ENCODE data around the gene TUT4. TPM values are rescaled to one million over a fixed set of nuclear protein-coding genes. Genes with fewer than 3 reads are reported as not detected.

Gene TUT4
- total RNA-seq, 1 donor from 2014 or later, result 139 TPM

- no peak for TF ChIP-seq CTCF (IDR thresholded peaks at IDR 0.05; ENCODE audit: unreplicated experiment)
- Mint-ChIP-seq H3K36me3 (ENCODE audit: insufficient read depth) (peaks cover 31% of the 10 kb centered on the region), H3K27me3 (no peaks in the 10 kb centered on the region), H3K9me3 (ENCODE audit: low read depth) (peaks cover 13% of the 10 kb centered on the region), H3K4me1 (ENCODE audit: low read depth) (peaks cover 14% of the 10 kb centered on the region), H3K4me3 (ENCODE audit: low read depth) (no peak overlapping the region), H3K27ac (no peak overlapping the region)
- no peak for DNase-seq (ENCODE audit: low spot score, unreplicated experiment)
Observed at GRCh38 chr1:52546852-52547251, 6.0 kb downstream of the TUT4 start.

- H3K9me3 Mint-ChIP-seq (ENCODE audit: low read depth), result peaks cover 18% of the 10 kb centered on the region
- no peaks in the 10 kb centered on the region for H3K27me3 Mint-ChIP-seq
- no peak overlapping the region for H3K4me3 Mint-ChIP-seq (ENCODE audit: low read depth)
- no peak for DNase-seq (ENCODE audit: low spot score, unreplicated experiment)
- peaks cover 9% of the 10 kb centered on the region for H3K4me1 Mint-ChIP-seq (ENCODE audit: low read depth)
- peaks cover 37% of the 10 kb centered on the region for H3K36me3 Mint-ChIP-seq (ENCODE audit: insufficient read depth)
- no peak for TF ChIP-seq CTCF (IDR thresholded peaks at IDR 0.05; ENCODE audit: unreplicated experiment)
- H3K27ac Mint-ChIP-seq, result peak overlapping the region; percentile 29
Observed at GRCh38 chr1:52544665-52545525, 8.0 kb downstream of the TUT4 start.

GRCh38 chr1:52542085-52542688 is 10.7 kb downstream of the TUT4 start:
- Mint-ChIP-seq H3K27ac (no peak overlapping the region), H3K9me3 (ENCODE audit: low read depth) (peaks cover 18% of the 10 kb centered on the region), H3K27me3 (no peaks in the 10 kb centered on the region), H3K4me1 (ENCODE audit: low read depth) (peaks cover 2% of the 10 kb centered on the region), H3K36me3 (ENCODE audit: insufficient read depth) (peaks cover 48% of the 10 kb centered on the region), H3K4me3 (ENCODE audit: low read depth) (no peak overlapping the region)
- DNase-seq (ENCODE audit: low spot score, unreplicated experiment), result no peak
- TF ChIP-seq CTCF (IDR thresholded peaks at IDR 0.05; ENCODE audit: unreplicated experiment), result no peak

- peaks cover 30% of the 10 kb centered on the region for H3K36me3 Mint-ChIP-seq (ENCODE audit: insufficient read depth)
Observed at GRCh38 chr1:52534928-52535764, 17.7 kb downstream of the TUT4 start.

More at GRCh38 chr1:52534928-52535764, 17.7 kb downstream of the TUT4 start:
- no peak for DNase-seq (ENCODE audit: low spot score, unreplicated experiment)
- no peaks in the 10 kb centered on the region for H3K27me3 Mint-ChIP-seq
- no peak for TF ChIP-seq CTCF (IDR thresholded peaks at IDR 0.05; ENCODE audit: unreplicated experiment)
- no peak overlapping the region for H3K4me3 Mint-ChIP-seq (ENCODE audit: low read depth)
- peaks cover 2% of the 10 kb centered on the region for H3K4me1 Mint-ChIP-seq (ENCODE audit: low read depth)
- peak overlapping the region; percentile 35 for H3K27ac Mint-ChIP-seq
- H3K9me3 Mint-ChIP-seq (ENCODE audit: low read depth), result peaks cover 14% of the 10 kb centered on the region

Measured in progenitor cell of endocrine pancreas (in vitro differentiated cells).